HepG2 (cell line): Measurements from ENCODE around the gene RFX2. TPM values are rescaled to one million over a fixed set of nuclear protein-coding genes. Genes with fewer than 3 reads are reported as not detected.

ENCODE experiments used
- ATAC-seq: fragments of 200-7000 bp; cut with Tn5 transposase; 3 replicates; pipeline ENCODE4 v1.9.1; 2020; ENCODE audit warnings: mild to moderate bottlenecking, moderate library complexity
- BruUV-seq: library from RNA; stranded (reverse); fragments of 400-500 nt; replicated peaks from 2 replicates; lab custom pipeline; 2021; lab: Mats Ljungman, UMichigan
- CTCF ChIA-PET: fragments of 300-600 bp; formaldehyde crosslinking; extraction: SDS; loops from one replicate; lab custom pipeline; 2021; ENCODE audit warnings: low total read pairs, inconsistent platforms, low intra/inter-chr PET ratio; lab: Yijun Ruan, JAX
- POLR2A ChIA-PET: fragments of 350-600 bp; sonication (Branson Sonifier 250); formaldehyde crosslinking; loops from one replicate; lab custom pipeline; 2020; ENCODE audit warnings: antibody characterized with exemption, inconsistent platforms; lab: Yijun Ruan, JAX
- DNase-seq: peaks from one replicate; pipeline ENCODE4 v3.0.0-alpha.2; 2015; ENCODE audit warnings: low spot score
- FAIRE-seq: peaks from 3 replicates; lab custom pipeline; 2011; peaks lifted over from hg19 to GRCh38; lab: Jason Lieb, UNC
- H2AFZ ChIP-seq: one replicate; pipeline ENCODE4 v1.6.1; 2011; ENCODE audit warnings: low read length, inconsistent platforms
- H3K27ac ChIP-seq: fragments of 300-600 bp; 3 replicates; pipeline ENCODE4 v1.8.0; 2011; ENCODE audit warnings: mixed run types, mild to moderate bottlenecking, mixed read lengths, low read length, inconsistent platforms; ENCODE audit not compliant: insufficient read depth; ENCODE audit errors: extremely low read length
- H3K27me3 ChIP-seq, 2 experiments: fragments of 200-600 bp in 1 of 2; 2 replicates in 1 of 2; 3 replicates in 1 of 2; pipeline versions ENCODE4 v1.6.0 to v1.8.0; 2011; ENCODE audit warnings: low read length in 2 of 2, mild to moderate bottlenecking in 2 of 2, moderate library complexity in 2 of 2, inconsistent platforms in 1 of 2; ENCODE audit not compliant: insufficient read depth in 2 of 2, control insufficient read depth in 1 of 2
- H3K36me3 ChIP-seq, 2 experiments: fragments of 200-600 bp in 1 of 2; replicated peaks in 1 of 2; 2 replicates in 1 of 2; 3 replicates in 1 of 2; pipeline versions ENCODE4 v1.5.1 to v1.8.0; 2011; ENCODE audit warnings: low read length in 2 of 2, inconsistent platforms in 1 of 2; ENCODE audit not compliant: insufficient read depth in 2 of 2, control insufficient read depth in 1 of 2
- H3K4me1 ChIP-seq: 2 replicates; pipeline ENCODE4 v1.5.1; 2012; ENCODE audit warnings: low read length, inconsistent platforms; ENCODE audit not compliant: insufficient read depth
- H3K4me2 ChIP-seq: 2 replicates; pipeline ENCODE4 v1.6.0; 2011; ENCODE audit warnings: low read depth, low read length, inconsistent platforms
- H3K4me3 ChIP-seq, 3 experiments: fragments of 200-600 bp in 1 of 3; sonication (generic), shearing (Covaris generic) in 1 of 3; replicated peaks in 1 of 3; 2 replicates each; pipeline ENCODE4 v1.5.1; 2011 to 2016; ENCODE audit warnings: low read length in 3 of 3, inconsistent platforms in 2 of 3, low read depth in 2 of 3, mild to moderate bottlenecking in 2 of 3, control low read depth in 1 of 3, mixed read lengths in 1 of 3; ENCODE audit not compliant: insufficient read depth in 1 of 3
- H3K79me2 ChIP-seq: one replicate; pipeline ENCODE4 v1.6.1; 2011; ENCODE audit warnings: low read length, inconsistent platforms; ENCODE audit not compliant: insufficient read depth
- H3K9ac ChIP-seq: 2 replicates; pipeline ENCODE4 v1.6.0; 2011; ENCODE audit warnings: mild to moderate bottlenecking, low read depth, low read length, inconsistent platforms; ENCODE audit not compliant: insufficient read depth
- H3K9me3 ChIP-seq: 2 replicates; pipeline ENCODE4 v1.5.1; 2012; ENCODE audit warnings: mild to moderate bottlenecking, low read length
- H4K20me1 ChIP-seq: 2 replicates; pipeline ENCODE4 v1.6.0; 2011; ENCODE audit warnings: inconsistent platforms, mild to moderate bottlenecking, low read length, moderate library complexity; ENCODE audit not compliant: insufficient read depth
- CEBPB ChIP-seq: IDR thresholded peaks from 2 replicates; pipeline ENCODE4 v1.6.1; 2011; ENCODE audit warnings: low read depth, low read length, improper control_type of control experiment, borderline replicate concordance
- FOXO1 ChIP-seq: sonication (generic); formaldehyde crosslinking; IDR thresholded peaks from 2 replicates; pipeline ENCODE4 v1.4.0; 2020; ENCODE audit warnings: missing genetic modification reagents
- SMARCC2 ChIP-seq: fragments of 450-650 bp; IDR thresholded peaks from 2 replicates; pipeline ENCODE4 v1.6.1; 2017; ENCODE audit warnings: antibody characterized with exemption, mild to moderate bottlenecking
- ZNF549 ChIP-seq: sonication (generic); formaldehyde crosslinking; IDR thresholded peaks from 2 replicates; pipeline ENCODE4 v1.5.0; 2020; ENCODE audit warnings: missing genetic modification reagents
- WGBS: methylation state at CpG from one replicate; pipeline ENCODE4 v1.1.6; 2017; ENCODE audit warnings: low lambda C conversion rate; 5-methylcytosine and 5-hydroxymethylcytosine counted together
- in situ Hi-C: cut with HindIII; loops from 2 replicates; pipeline ENCODE4 v1.10.0; 2017; ENCODE audit warnings: low pct_unique_long_range_greater_than_20kb; ENCODE audit not compliant: extremely low pct_ligation_motif_present
- intact Hi-C: fragments of 100-400 bp; cut with micrococcal nuclease; formaldehyde crosslinking; loops from one replicate; pipeline ENCODE4 v1.10.0; 2022; ENCODE audit not compliant: unreplicated experiment
- polyA plus RNA-seq, 8 experiments: library from polyadenylated mRNA; depleted of rRNA in 3 of 8; stranded (reverse) in 7 of 8; unstranded in 1 of 8; fragments of >200 nt; fragmentation: Illumina TruSeq in 4 of 8; extraction: Trizol in 4 of 8; gene quantifications; 2 replicates each; pipeline versions ENCODE4 v1.2.1 to v1.2.3, GENCODE V29; 2011 to 2016; ENCODE audit warnings: low read depth in 4 of 8, missing spikeins in 1 of 8, mixed read lengths in 1 of 8; ENCODE audit not compliant: insufficient read depth in 1 of 8
- total RNA-seq, 5 experiments: library from RNA; depleted of rRNA; stranded (reverse); fragments of >200 nt; fragmentation: Illumina TruSeq; extraction: Trizol; gene quantifications; 2 replicates each; pipeline ENCODE4 v1.2.3, GENCODE V29; 2016; ENCODE audit warnings: low read depth in 1 of 5

RFX2 gene
- total and polyA plus RNA-seq, 2 of the 13 experiments (the other 11 are each of a cell fraction or from before 2014, with no cell fraction given), result 2.8 to 3.3 TPM

GRCh38 chr19:6032827-6033226 is 77.5 kb downstream of the RFX2 start:
- no peak for DNase-seq
- TF ChIP-seq ZNF549 (CRISPR knock-in tag) (no peak), CEBPB (peak; percentile 62)
- Histone ChIP-seq H2AFZ (no peak overlapping the region), H3K27ac (no peak overlapping the region), H3K4me1 (no peaks in the 10 kb centered on the region), H3K79me2 (no peaks in the 10 kb centered on the region), H3K4me3 (no peak overlapping the region), H3K36me3 (no peaks in the 10 kb centered on the region), H4K20me1 (no peaks in the 10 kb centered on the region), H3K9ac (no peak overlapping the region), H3K9me3 (no peaks in the 10 kb centered on the region), H3K27me3 (no peaks in the 10 kb centered on the region), H3K4me2 (no peak overlapping the region)
- CTCF ChIA-PET, result no interaction called here
- 68% methylated on average over 7 of the region's 9 CpGs for WGBS
- POLR2A ChIA-PET, result no interaction called here
- in situ Hi-C loops (loop anchor here (25.0 kb wide), 1 partner anchor 279 kb away; no protein-coding TSS in a partner anchor), intact Hi-C loops (no loop called here)
- BruUV-seq, result no TSS peak
- ATAC-seq, result no peak
- no peak for FAIRE-seq

GRCh38 chr19:6032381-6032780 is 77.9 kb downstream of the RFX2 start:
- no peak for FAIRE-seq
- Histone ChIP-seq H3K4me3 (no peak overlapping the region), H3K4me2 (no peak overlapping the region), H3K36me3 (no peaks in the 10 kb centered on the region), H2AFZ (no peak overlapping the region), H3K27ac (no peak overlapping the region), H3K9me3 (no peaks in the 10 kb centered on the region), H3K27me3 (no peaks in the 10 kb centered on the region), H3K79me2 (no peaks in the 10 kb centered on the region), H3K9ac (no peak overlapping the region), H3K4me1 (no peaks in the 10 kb centered on the region), H4K20me1 (no peaks in the 10 kb centered on the region)
- intact Hi-C loops (no loop called here), in situ Hi-C loops (loop anchor here (25.0 kb wide), 1 partner anchor 280 kb away; no protein-coding TSS in a partner anchor)
- ATAC-seq, result no peak
- no TSS peak for BruUV-seq
- 81% methylated on average over 4 of the region's 4 CpGs for WGBS
- no peak for TF ChIP-seq FOXO1
- no peak for TF ChIP-seq SMARCC2
- ChIA-PET CTCF (no interaction called here), POLR2A (no interaction called here)
- no peak for DNase-seq
